ELF-1 (cell line): ENCODE data around the gene KL.
A peak's percentile ranks its signal among the peaks of the same experiment; 100 is the strongest.

ENCODE experiments used
- DNase-seq: peaks from one replicate; pipeline ENCODE4 v3.0.0-alpha.2; 2016; ENCODE audit warnings: low read depth, low spot score

The KL gene

DNA sequence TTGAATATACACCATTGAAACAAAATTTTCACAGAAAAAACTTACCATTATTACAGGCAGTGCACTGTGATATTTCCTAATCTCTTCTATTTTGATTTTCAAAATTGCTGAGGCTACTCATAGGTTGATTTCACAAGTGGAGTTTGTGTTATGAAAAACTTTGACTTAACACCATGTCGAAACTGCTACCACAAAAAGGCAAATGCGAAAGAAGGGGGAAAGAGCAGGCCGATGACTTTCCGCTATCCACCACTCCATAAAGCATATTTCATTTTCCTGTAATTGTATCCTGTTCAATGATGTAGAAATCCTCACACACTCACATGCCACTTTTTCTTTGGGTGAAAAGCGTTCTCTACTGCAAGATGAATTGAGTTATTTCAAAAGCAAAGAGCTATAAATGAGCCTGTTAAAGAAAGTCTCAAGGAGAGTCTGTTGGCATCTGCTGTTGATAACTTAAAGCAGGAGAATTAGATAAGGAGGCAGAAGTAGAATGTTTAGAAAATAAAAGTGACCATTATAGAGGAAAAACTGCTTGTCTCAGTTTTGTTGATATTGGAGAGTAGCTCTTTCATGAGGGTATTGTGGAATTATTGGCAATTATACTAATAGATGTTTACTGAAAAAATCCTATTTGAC is 18.8 kb downstream of the KL start:
- DNase-seq: no peak

DNA sequence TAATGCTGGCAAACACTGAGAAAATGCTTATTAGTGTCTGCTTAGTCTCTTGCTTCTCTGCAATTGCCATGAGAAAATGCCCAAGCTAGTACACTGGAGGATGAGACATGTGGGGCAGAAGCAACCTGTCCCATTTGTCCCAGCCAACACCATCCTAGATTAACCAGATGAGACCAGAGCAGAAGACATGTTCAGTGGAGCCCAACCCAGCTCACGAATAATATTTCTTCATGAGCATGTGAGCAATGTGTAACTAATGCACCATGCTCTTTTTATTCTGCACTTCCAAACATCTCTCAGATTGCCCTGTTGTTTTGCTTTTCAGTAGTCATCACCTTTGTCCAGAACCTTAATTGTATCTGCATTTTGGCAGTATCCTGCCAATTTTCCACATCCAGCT is 21.4 kb downstream of the KL start:
- no peak for DNase-seq

DNA sequence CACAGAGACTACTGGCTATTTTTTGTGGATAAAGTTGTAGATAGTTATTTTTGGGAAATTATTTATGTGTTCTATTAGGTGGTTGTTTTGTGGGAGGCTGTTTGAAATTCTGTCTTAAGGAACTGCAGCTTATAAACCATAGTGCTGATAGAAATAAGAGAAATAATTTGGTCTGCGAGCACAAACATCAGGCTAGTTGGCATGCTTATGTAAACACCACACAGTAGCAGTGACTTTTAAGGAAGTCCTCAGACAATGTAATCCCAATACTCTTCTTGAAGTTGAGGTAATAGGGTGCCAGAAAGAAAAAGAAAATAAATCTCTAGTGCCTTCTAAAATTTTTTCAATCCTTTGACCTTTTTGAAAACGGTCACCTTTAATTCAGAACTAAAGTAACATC is 23.9 kb downstream of the KL start:
- no peak for DNase-seq

DNA sequence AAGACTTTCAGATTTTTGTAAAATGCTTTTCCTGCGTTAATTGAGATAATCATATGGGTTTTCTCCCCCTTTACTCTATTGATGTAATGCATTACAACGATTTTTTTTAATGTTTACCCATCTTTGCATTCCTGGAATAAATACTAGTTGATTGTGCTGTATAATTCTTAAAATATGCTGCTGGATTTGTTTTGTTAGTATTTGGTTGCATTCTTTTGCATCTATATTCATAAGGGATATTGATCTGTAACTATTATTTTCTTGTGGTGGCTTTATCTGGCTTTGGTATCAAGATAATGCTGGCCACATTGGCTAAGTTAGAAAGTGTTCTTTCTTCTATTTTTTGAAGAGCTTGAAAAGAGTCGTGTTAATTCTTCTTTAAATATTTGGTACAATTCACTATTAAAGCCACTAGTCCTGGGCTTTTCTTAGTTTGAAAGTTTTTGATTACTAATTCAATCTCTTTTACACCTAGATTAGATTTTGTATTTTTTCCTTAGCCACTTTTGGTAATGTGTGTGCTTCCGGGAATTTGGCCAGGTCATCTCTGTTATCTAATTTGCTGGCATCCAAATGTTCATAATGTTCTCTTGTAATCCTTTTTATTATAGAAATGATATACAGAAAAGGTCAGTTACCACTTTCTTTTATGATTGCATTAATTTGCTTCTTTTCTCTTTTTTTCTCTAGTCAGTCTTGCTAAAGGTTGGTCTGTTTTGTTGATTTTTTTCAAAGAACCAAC is 29.8 kb downstream of the KL start:
- no peak for DNase-seq

DNA sequence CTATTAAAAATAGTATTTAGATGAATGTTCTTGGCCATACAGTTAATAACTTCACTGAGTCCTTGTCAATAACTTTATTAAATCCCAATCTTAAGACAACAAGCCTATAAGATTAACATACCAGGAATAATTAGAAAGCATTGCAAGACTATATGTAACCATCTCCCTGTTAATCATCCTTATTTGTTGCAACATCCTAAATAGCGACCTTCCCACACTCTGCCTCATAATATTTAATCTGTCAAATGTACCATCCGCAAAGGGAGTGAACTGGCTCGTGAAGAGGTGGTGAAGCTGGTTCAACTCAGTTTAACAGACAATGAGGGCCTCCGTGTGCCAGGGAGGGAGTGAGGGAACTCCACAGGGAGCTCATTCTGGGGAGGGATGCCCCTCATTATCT is 33.9 kb downstream of the KL start:
- no peak for DNase-seq

DNA sequence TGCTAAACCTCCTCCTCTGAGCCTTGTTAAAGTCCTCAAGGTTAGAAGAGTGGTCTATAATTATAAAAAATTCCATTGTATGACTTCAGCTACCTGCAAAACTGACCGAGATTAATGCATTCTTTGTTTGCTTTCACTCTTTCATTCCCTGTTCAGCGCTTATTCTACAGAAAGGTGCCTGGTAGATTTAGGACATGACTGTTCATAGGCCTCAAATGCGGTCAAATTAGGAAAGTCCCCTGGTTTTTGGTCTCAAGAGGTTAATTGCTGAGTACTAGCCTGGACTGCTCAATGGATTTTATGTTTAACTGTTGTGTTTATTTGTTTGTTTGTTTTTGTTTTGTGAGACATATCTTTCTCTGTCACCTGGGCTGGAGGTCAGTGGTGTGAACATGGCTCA is 35.4 kb downstream of the KL start:
- no peak for DNase-seq

DNA sequence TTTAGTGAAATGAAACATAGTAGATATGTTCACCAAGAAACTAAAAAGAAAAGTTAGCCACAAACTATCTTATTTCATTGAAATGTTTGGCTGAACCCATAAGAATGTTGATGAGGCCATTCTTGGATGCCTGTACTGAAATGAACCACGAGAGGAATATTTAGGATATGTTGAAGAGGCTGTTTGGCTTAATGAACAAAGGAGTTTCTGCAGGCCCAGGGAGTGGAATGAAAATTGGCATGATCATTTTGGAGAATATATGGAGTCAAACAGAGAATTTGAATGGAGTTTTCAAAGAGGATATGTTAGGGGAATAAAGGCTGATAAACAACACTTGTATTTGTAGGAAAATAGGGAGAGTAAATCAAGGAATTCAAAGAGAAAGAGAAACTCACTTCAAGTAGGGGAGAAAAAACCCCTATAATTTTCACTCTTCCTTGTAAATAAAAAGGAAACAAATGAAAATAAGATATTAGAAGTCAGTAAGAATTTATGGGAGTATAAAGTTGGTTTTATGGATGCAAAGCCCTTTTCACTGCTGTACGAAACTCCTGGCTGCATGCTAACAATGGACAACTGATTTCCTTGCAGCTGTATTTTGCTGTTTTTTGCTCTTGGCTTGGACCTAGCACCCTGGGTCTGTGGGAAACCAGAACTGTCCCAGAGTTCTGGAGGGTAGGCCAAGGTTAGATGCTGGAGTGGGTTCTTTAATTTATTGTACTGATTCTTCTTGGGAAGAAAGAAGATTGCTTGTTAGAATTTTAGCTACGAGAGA is 36.5 kb downstream of the KL start:
- no peak for DNase-seq

DNA sequence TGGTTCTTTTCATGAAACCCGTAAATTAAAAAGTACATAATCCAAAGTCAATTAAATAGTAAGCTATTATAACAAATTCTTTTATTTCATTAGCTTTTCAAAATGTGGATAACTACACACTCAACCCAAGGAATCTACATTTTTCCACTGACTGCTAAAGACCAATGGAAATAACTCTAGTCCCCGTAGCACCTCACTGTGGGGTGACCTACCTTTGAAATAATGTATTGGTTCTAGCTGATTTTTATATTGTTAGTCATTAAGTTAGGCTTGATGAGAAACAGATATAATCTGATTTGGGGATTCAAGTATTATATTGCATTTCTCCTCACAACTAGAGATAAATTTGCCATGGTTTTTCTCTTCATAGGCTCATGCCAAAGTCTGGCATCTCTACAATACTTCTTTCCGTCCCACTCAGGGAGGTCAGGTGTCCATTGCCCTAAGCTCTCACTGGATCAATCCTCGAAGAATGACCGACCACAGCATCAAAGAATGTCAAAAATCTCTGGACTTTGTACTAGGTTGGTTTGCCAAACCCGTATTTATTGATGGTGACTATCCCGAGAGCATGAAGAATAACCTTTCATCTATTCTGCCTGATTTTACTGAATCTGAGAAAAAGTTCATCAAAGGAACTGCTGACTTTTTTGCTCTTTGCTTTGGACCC is 37.3 kb downstream of the KL start:
- no peak for DNase-seq

DNA sequence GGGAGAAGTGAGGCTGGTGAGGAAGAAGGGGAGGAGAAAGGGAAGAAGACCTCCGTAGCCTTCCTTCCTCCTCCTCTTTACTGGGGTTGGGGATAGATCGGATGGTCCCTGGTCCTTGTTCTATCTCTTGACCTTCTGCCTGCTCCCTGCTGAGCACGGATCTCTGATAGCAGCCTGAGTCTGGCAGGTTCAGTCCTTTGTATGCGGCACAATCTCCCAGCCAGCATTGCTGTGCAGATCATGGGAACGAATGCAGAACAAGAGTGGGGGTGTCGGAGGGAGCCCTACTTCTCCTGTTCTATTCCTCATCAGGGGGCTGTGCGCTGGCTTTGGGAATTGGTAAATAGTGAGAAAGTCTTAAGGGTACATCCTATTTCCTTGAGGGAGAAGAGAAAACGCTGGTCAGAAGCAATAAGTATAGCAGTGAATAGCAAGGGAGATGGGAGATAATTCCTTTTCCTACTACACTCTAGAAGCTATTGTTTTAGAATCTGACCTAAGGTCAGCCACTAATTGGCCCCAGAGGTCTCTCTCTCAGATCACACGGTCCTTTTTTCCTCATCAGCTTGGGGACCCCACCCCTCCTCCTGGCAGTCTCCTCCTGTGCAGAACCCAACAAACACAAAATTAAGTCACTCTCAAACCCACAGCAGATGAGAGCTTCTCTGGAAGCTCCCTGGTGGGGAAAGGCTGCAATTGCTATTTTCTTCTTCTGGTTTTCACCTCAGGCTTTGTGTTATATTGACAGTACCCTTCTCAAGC is 41.0 kb downstream of the KL start:
- peak; percentile 46 for DNase-seq

DNA sequence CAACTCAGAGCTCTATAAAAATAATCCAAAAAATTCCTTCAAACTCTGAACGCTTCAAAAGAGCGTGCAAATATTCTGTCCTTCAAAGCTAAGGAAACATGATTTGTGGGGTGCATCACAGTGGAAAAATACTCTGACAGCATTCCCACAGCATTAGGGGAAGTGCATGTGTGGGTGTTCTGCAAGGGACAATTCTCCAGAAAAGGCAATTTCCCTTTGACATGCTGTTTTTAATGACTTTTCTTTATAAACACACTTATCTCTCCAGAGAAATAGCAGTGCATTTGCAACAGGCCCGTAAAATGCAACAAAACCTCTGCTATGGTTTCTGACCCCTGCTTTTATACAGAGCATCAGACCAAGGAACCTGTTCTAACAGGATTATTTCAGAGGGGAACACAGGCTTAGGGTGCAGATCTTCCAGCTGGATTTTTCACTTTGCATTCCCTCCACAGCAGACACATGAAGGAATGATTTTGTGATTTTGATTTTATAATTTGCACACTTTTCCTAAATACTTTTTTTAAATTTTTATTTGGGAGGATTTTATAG is 42.6 kb downstream of the KL start:
- no peak for DNase-seq

DNA sequence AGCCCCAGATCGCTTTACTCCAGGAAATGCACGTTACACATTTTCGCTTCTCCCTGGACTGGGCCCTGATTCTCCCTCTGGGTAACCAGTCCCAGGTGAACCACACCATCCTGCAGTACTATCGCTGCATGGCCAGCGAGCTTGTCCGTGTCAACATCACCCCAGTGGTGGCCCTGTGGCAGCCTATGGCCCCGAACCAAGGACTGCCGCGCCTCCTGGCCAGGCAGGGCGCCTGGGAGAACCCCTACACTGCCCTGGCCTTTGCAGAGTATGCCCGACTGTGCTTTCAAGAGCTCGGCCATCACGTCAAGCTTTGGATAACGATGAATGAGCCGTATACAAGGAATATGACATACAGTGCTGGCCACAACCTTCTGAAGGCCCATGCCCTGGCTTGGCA is 44.6 kb downstream of the KL start:
- no peak for DNase-seq

DNA sequence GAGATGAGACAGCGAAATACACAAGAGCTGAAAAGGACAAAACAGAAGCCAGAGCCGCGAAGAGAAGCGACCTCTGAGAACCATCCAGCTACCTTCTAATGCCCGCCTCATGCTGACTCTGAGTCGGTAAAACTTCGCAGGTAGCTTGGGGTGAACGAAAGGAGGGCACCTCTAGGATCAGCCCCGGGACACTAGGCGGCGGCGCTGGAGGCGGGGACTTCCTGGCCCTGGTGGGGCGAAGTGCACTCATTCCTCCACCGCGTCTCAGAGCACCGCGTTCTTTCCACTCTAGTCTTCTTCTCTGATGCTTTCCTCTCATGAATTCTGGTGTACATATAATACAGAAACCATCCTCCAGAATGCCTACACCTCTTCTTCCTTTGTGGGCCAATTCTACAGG is 50.1 kb downstream of the KL start:
- DNase-seq: no peak

DNA sequence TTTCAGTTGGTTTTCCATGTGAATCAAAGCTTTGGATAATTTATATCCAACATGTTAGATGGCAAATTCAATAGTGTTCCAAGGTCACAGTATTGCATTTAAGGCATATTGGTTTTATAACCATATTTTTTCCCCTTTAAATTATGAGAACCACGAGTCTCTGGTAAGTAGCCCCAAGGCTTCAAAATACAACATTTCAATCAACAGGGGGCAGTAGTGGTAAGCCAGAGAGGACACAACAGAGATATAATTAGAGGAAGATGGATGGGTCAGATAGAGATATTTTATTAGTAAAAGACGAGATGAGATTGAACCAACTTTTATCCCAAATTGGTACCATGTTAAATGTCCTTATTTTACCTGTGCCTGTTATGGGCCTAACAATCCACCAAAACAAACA is 53.1 kb downstream of the KL start:
- DNase-seq: no peak

DNA sequence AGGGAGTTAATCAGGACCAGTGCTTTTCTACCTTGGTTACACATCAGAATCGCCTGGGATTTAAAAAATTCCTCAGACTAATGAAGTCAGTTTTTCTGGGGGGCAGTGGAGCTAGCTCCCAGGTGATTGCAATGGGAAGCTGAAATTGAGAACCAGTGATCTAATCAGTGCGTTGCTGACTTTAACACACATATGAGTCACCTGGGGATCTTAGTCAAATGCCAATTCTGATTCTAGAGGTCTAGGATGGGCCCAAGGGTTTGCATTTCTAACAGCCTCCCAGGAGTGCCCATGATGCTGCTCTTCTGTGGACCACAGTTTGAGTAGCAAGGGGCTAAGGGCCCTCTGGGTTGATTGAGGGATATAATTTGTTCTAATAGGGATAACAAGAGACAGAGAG is 54.5 kb downstream of the KL start:
- DNase-seq: no peak

DNA sequence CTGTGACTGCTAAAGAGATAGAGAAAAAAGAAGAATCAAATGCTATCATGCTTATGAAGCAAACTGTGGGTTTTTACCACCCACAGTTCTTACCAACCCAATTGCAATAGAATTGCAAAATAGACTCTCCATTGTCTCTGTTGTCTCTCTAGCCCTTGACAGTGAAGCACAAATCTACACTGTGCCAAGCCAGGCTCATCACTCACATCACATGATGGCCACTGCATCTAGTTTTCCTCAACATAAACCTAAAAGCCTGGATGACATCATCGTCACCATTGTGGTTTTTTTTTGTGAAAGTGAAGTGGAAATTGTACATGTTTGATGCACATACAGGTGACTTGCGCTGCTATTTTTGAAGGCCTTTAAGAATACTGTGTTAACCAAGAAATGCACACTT is 56.1 kb downstream of the KL start:
- no peak for DNase-seq

DNA sequence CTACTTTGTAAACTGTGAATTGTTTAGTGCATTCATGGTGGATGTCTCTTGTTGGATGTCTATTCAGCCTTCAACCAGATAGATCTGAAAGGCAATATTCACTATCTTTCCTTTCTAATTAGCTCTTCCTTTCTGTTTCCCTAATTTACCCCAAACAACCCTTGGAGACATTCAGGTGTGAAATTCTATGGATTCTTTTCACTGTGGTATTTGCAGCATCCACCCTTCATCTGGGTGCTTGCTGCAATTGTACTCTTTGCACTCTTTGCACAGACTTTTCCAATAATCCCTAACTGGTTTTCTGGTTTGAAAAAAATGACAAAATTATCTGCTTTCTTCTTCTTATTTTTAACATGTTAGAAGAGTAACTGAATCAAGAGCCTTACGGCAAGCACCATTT is 56.5 kb downstream of the KL start:
- DNase-seq: no peak

DNA sequence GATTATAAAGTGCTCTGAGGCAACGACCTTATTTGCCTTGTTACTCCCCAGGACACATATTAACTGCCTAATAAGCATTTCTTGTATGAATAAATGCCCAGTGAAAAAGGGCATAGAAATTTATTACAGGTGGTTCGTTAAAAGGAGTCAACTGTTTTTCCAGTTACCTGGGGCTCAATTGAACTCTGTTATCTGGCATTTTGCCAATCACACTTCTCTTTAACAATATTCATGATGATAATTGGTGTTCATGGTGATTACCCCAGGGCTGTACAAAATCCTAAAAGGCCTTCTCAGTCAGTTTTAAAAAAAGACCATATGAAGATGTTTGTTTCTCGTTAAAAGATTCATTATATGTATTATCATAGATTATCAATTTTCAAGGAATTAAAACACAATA is 57.1 kb downstream of the KL start:
- no peak for DNase-seq

DNA sequence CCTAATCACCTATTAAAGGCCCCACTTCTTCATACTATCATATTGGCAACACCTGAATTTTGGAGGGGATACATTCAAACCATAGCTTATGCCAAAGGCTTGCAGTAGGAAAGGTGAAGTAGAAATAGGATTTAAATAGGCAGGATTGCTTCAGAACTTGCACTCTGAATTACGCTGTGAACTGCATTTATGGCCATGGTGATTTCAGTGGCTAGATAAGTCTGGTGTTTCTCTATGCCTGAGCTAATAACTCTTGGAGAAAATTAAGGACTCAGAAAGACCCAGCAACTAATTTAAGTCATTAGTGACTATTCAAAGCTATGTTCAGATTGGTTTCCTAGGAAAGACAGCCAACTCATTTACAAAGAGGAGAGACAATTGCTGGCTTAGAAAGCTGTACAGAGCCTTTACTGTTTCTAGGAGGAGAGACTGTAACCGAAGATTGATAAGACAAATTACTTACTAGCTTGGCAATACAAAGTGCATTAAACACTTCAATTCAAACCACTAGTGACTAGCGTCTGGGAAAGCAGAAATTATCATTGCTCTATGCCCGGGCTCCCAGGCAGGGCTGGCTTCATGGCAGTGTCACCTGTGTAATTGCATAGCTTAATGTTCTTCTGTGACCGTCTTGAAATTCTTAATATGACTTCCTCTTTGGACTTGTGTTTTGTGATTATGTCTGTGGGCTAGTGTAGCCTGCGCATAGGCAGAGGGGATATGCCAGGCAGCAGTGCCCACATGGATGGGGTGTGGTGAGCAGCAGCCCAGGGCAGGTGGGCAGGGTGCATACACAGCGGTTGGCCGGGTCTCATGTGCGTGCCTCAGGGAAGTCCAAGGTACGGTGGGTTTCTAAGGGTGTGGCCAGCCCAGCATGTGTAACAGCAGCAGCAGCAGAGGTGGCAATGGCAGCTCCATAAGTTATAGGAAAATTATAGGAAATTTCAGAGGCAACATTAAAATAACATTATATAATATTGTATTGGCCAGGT is 60.1 kb downstream of the KL start:
- no peak for DNase-seq

DNA sequence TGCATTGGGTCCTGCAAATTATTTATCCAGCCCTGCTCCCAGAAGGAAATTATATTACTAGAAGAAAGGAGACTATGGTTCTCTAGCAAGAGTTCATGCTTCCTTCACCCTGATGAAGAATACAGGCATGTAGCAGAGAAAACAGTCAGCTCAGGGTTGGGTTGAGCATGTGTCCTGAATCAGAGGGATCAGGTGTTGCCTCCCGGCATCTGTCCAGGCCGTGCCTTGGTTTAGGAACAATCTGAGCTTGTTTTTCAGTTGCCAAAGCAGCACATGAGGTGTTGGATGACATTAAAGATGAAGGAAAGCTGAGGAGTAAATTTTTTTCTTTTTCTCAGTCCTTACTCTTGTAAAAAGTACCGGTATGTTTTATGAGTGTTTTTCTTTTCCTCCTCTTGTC is 62.0 kb downstream of the KL start:
- DNase-seq: no peak

DNA sequence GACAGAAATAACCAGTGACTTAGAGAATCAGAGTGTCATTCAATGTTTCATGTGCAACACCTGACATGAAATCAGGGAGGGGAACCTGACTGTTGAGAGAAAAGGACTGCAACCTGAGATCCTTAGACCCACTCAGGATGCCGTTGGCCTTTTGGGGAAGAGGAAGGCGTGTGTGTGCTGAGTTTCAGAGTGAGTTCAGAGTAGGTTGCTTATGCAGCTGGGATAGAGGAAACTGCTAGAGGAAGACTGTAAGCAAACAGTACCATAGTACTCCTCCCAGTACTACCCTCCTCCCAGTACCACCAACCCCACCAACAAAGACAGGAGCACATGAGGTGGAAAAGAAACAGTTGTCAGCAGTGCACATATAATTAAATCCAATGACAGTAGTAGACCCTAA is 63.7 kb downstream of the KL start:
- no peak for DNase-seq
